ENCODE results near the gene STXBP4.
A peak's percentile ranks its signal among the peaks of the same experiment; 100 is the strongest.
"Not testable (repeated sequence)": the region's sequence is repeated elsewhere in the genome, so short reads cannot be mapped to it uniquely, and the experiment has no call there.

STXBP4 gene

GRCh38 chr17:55054429-55054828 lies 85.9 kb downstream of the STXBP4 start:
- no peak overlapping the region for H3K27ac Mint-ChIP-seq
- no peaks in the 10 kb centered on the region for H3K9me3 Mint-ChIP-seq
- H3K27me3 Mint-ChIP-seq (ENCODE audit: low read depth): no peaks in the 10 kb centered on the region
- no peak overlapping the region for H3K4me3 Mint-ChIP-seq
- H3K36me3 Mint-ChIP-seq (ENCODE audit: low read depth): no peaks in the 10 kb centered on the region
- H3K4me1 Mint-ChIP-seq (ENCODE audit: low read depth): no peaks in the 10 kb centered on the region

GRCh38 chr17:55056526-55056925 lies 88.0 kb downstream of the STXBP4 start:
- H3K4me1 Mint-ChIP-seq (ENCODE audit: low read depth): no peaks in the 10 kb centered on the region
- H3K4me3 Mint-ChIP-seq: no peak overlapping the region
- H3K27me3 Mint-ChIP-seq (ENCODE audit: low read depth): no peaks in the 10 kb centered on the region
- H3K27ac Mint-ChIP-seq: no peak overlapping the region
- no peaks in the 10 kb centered on the region for H3K36me3 Mint-ChIP-seq (ENCODE audit: low read depth)
- H3K9me3 Mint-ChIP-seq: no peaks in the 10 kb centered on the region

- no peaks in the 10 kb centered on the region for H3K4me1 Mint-ChIP-seq (ENCODE audit: low read depth)
- no peak overlapping the region for H3K4me3 Mint-ChIP-seq
- H3K27me3 Mint-ChIP-seq (ENCODE audit: low read depth): no peaks in the 10 kb centered on the region
- H3K36me3 Mint-ChIP-seq (ENCODE audit: low read depth): no peaks in the 10 kb centered on the region
- H3K9me3 Mint-ChIP-seq: no peaks in the 10 kb centered on the region
- no peak overlapping the region for H3K27ac Mint-ChIP-seq
Observed at GRCh38 chr17:55057184-55057583, 88.6 kb downstream of the STXBP4 start.

GRCh38 chr17:55059724-55060123 lies 91.2 kb downstream of the STXBP4 start:
- Mint-ChIP-seq H3K4me3 (no peak overlapping the region), H3K36me3 (ENCODE audit: low read depth) (no peaks in the 10 kb centered on the region), H3K4me1 (ENCODE audit: low read depth) (no peaks in the 10 kb centered on the region), H3K9me3 (no peaks in the 10 kb centered on the region), H3K27ac (no peak overlapping the region), H3K27me3 (ENCODE audit: low read depth) (no peaks in the 10 kb centered on the region)

- no peaks in the 10 kb centered on the region for H3K4me1 Mint-ChIP-seq (ENCODE audit: low read depth)
- no peak overlapping the region for H3K4me3 Mint-ChIP-seq
- H3K36me3 Mint-ChIP-seq (ENCODE audit: low read depth): peaks cover 2% of the 10 kb centered on the region
- H3K9me3 Mint-ChIP-seq: no peaks in the 10 kb centered on the region
- H3K27me3 Mint-ChIP-seq (ENCODE audit: low read depth): no peaks in the 10 kb centered on the region
- no peak overlapping the region for H3K27ac Mint-ChIP-seq
Observed at GRCh38 chr17:55062921-55063320, 94.4 kb downstream of the STXBP4 start.

- no peaks in the 10 kb centered on the region for H3K4me1 Mint-ChIP-seq (ENCODE audit: low read depth)
- H3K27ac Mint-ChIP-seq: no peak overlapping the region
- H3K9me3 Mint-ChIP-seq: no peaks in the 10 kb centered on the region
- H3K36me3 Mint-ChIP-seq (ENCODE audit: low read depth): peaks cover 2% of the 10 kb centered on the region
- no peak overlapping the region for H3K4me3 Mint-ChIP-seq
- no peaks in the 10 kb centered on the region for H3K27me3 Mint-ChIP-seq (ENCODE audit: low read depth)
Observed at GRCh38 chr17:55063885-55064874, 95.6 kb downstream of the STXBP4 start.

GRCh38 chr17:55067697-55068439 lies 99.3 kb downstream of the STXBP4 start:
- no peaks in the 10 kb centered on the region for H3K27me3 Mint-ChIP-seq (ENCODE audit: low read depth)
- no peaks in the 10 kb centered on the region for H3K9me3 Mint-ChIP-seq
- peaks cover 2% of the 10 kb centered on the region for H3K36me3 Mint-ChIP-seq (ENCODE audit: low read depth)
- peaks cover 1% of the 10 kb centered on the region for H3K4me1 Mint-ChIP-seq (ENCODE audit: low read depth)
- H3K4me3 Mint-ChIP-seq: no peak overlapping the region
- H3K27ac Mint-ChIP-seq: no peak overlapping the region

- Mint-ChIP-seq H3K4me3 (no peak overlapping the region), H3K9me3 (no peaks in the 10 kb centered on the region), H3K27me3 (ENCODE audit: low read depth) (no peaks in the 10 kb centered on the region), H3K27ac (no peak overlapping the region), H3K4me1 (ENCODE audit: low read depth) (peaks cover 5% of the 10 kb centered on the region), H3K36me3 (ENCODE audit: low read depth) (peaks cover 2% of the 10 kb centered on the region)
Observed at GRCh38 chr17:55068862-55069811, 100.6 kb downstream of the STXBP4 start.

GRCh38 chr17:55069983-55070529 lies 101.5 kb downstream of the STXBP4 start:
- Mint-ChIP-seq H3K4me1 (ENCODE audit: low read depth) (peaks cover 5% of the 10 kb centered on the region), H3K4me3 (no peak overlapping the region), H3K27me3 (ENCODE audit: low read depth) (no peaks in the 10 kb centered on the region), H3K27ac (no peak overlapping the region), H3K36me3 (ENCODE audit: low read depth) (peaks cover 2% of the 10 kb centered on the region), H3K9me3 (no peaks in the 10 kb centered on the region)

GRCh38 chr17:55072898-55073297 lies 104.3 kb downstream of the STXBP4 start:
- Mint-ChIP-seq H3K27me3 (ENCODE audit: low read depth) (no peaks in the 10 kb centered on the region), H3K4me3 (no peak overlapping the region), H3K36me3 (ENCODE audit: low read depth) (no peaks in the 10 kb centered on the region), H3K27ac (peak overlapping the region; percentile 49), H3K9me3 (no peaks in the 10 kb centered on the region), H3K4me1 (ENCODE audit: low read depth) (peaks cover 5% of the 10 kb centered on the region)

- not testable (repeated sequence) for H3K27me3 Mint-ChIP-seq (ENCODE audit: low read depth); H3K36me3 Mint-ChIP-seq (ENCODE audit: low read depth); H3K4me1 Mint-ChIP-seq (ENCODE audit: low read depth); H3K9me3 Mint-ChIP-seq; H3K4me3 Mint-ChIP-seq
- peak overlapping the region; percentile 49 for H3K27ac Mint-ChIP-seq
Observed at GRCh38 chr17:55073467-55073866, 104.9 kb downstream of the STXBP4 start.

GRCh38 chr17:55081559-55081958 lies 113.0 kb downstream of the STXBP4 start:
- peaks cover 7% of the 10 kb centered on the region for H3K36me3 Mint-ChIP-seq (ENCODE audit: low read depth)
- no peaks in the 10 kb centered on the region for H3K9me3 Mint-ChIP-seq
- H3K27ac Mint-ChIP-seq: no peak overlapping the region
- no peak overlapping the region for H3K4me3 Mint-ChIP-seq
- no peaks in the 10 kb centered on the region for H3K4me1 Mint-ChIP-seq (ENCODE audit: low read depth)
- H3K27me3 Mint-ChIP-seq (ENCODE audit: low read depth): no peaks in the 10 kb centered on the region

- Mint-ChIP-seq H3K36me3 (ENCODE audit: low read depth) (peaks cover 5% of the 10 kb centered on the region), H3K27ac (no peak overlapping the region), H3K27me3 (ENCODE audit: low read depth) (no peaks in the 10 kb centered on the region), H3K4me1 (ENCODE audit: low read depth) (peaks cover 9% of the 10 kb centered on the region), H3K9me3 (no peaks in the 10 kb centered on the region), H3K4me3 (no peak overlapping the region)
Observed at GRCh38 chr17:55086635-55087058, 118.1 kb downstream of the STXBP4 start.

- Mint-ChIP-seq H3K4me3 (no peak overlapping the region), H3K36me3 (ENCODE audit: low read depth) (peaks cover 6% of the 10 kb centered on the region), H3K27ac (peak overlapping the region; percentile 92)
Observed at GRCh38 chr17:55089256-55089655, 120.7 kb downstream of the STXBP4 start.

More at GRCh38 chr17:55089256-55089655, 120.7 kb downstream of the STXBP4 start:
- H3K27me3 Mint-ChIP-seq (ENCODE audit: low read depth): no peaks in the 10 kb centered on the region
- H3K4me1 Mint-ChIP-seq (ENCODE audit: low read depth): peaks cover 17% of the 10 kb centered on the region
- H3K9me3 Mint-ChIP-seq: no peaks in the 10 kb centered on the region

All from T-helper 1 cell treated with Interleukin-12 subunit alpha and Interleukin-12 subunit beta and Interleukin-4 antibody, amounts not matched to agents 30 μg/mL and 1 μg/mL, for 36 hours (primary cell).